SKM-1 treated with dmso at 0.1 percent for 144 hours (cell line): ENCODE results near the gene PCBP3.

Experiments
- DNase-seq: peaks from one replicate; lab custom pipeline; 2025; ENCODE audit not compliant: unreplicated experiment; lab: John Stamatoyannopoulos, UW

Gene PCBP3

DNA sequence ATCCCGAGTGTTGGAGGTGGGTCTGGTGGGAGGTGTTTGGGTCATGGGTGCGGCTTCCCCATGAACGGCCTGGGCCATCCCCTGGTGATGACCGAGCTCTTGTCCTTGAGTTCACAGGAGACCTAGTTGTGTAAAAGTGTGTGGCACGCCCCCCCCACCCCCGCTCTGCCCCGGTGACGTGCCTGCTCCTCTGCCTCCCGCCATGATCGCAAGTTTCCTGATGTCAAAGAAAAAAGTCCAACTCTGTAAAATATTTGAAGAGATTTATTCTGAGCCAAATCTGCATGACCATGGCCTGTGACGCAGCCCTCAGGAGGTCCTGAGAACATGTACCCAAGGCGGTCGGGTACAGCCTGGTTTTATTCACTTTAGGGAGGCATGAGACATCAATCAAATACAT is 212.9 kb downstream of the PCBP3 start:
- DNase-seq, result no peak

- DNase-seq, result no peak
Measured at GRCh38 chr21:45856906-45857305, 213.4 kb downstream of the PCBP3 start.

DNA sequence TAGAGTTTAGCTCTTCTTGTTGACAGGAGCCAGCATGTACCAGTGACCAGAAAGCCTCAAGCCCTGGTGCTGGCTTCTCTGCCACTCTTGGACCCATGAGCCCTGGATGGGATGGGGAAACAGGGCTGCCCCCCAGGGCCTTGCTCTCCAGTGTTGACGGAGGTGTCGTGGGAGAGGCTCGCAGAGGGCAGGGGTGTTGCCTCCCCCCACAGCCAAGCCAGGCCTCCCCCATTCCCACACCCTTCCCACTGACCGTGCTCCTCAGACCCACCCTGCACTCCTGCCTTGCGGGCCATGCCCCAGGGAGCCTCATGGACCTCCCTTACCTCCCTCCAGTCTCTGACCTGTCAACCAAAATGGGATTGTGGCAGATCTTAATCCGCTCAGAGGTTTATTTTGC is 214.2 kb downstream of the PCBP3 start:
- no peak for DNase-seq

GRCh38 chr21:45858180-45858579 is 214.7 kb downstream of the PCBP3 start:
- DNase-seq, result no peak

DNA sequence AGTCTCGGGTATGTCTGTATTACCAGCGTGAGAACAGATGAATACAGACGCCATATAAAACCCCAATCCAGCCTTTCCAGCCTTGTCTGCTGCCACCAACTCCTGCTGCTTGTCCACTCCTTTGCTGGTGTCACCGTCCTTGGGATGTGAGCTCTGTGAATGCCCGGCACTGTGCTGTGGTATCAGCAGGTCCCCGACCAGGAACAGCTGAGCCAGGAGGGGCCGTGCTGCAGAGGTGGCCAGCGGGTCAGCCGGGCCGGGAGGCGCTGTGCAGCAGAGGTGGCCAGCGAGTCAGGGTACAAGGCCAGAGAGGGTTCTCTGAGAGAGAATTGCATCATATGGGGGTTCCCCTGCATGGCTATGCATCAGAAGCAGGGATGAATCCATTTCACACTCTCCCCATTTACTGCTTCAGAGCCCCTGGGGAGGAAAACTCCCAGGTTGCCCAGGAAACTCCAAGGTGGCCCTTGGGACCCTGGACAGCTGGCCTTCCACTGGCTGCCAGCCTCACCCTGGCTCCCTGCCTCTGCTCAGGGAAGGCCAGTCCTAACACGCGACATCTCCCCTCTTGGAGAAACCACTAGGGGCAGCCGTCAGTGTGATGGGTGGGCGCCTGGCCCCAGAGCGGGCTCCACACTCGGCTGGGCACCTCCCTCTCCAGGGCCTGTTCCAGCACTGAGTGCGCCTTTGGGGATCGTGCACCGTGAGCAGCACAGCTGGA is 215.7 kb downstream of the PCBP3 start:
- no peak for DNase-seq

- DNase-seq, result no peak
Measured at GRCh38 chr21:45859762-45860357, 216.3 kb downstream of the PCBP3 start.

- no peak for DNase-seq
Measured at GRCh38 chr21:45860493-45861155, 217.1 kb downstream of the PCBP3 start.

DNA sequence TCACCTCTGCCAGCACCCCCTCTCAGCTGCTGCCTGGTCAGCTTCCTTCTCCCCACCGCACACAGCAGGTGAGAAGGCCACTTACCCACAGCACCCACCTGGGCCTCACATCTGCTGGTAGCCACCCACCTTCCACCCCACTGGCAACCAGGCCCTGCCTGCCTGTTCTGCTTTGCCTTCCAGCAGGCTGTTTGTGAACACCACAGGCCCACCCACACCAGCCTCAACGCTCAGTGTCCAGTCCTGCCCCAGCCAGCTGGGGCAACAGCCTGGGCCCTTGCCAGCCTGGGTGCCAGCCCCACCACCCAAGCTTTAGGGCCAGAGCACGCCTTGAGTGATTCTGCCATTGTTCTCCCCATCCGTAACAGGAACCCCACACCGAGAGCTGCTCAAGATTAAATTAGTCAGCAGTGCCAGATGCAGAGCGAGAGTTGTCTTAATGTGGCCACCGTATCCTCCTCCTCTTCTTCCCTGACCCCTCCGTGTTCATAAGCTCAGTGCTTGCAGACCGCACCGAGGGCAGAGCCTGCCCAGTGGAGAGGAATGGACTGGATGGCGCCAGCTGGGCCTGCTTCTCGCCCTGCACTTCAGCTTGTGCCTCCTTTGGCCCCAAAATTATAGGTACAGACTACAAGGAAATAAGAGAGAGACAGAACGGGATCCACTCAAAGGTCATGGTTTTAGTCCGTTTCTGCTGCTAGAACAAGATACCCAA is 217.8 kb downstream of the PCBP3 start:
- no peak for DNase-seq

DNA sequence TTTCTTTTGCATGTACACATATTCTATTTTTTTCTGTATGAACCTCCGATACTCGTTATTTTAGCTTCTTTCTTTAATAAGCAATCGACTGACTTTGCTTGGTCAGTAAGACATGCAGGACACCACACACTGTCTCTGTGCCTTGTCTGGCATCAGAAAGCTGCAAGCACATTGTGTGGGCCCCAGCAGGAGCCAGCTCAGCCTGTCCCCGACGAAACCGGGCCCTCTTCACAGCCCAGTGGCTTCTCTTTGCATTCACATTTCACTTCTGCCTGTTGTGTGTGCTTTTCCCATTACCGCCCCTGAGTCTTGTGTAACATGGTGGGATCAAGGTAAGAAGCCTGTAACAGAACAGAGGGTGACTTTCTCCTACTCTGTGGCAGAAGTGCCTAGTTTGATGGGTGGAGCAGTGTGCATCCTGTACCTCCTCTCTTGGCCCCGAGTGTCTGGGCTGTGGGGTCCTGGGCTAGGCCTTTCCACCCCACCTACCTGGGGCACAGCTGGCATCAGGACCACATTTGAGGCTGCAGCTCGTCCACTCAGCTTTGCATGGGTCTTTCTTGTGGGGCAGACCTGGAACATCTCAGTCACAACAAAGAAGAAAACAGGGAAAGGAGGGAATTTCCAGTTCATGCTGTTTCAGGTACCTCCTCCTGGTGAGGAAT is 219.2 kb downstream of the PCBP3 start:
- no peak for DNase-seq

GRCh38 chr21:45863267-45863666 is 219.7 kb downstream of the PCBP3 start:
- DNase-seq, result no peak

DNA sequence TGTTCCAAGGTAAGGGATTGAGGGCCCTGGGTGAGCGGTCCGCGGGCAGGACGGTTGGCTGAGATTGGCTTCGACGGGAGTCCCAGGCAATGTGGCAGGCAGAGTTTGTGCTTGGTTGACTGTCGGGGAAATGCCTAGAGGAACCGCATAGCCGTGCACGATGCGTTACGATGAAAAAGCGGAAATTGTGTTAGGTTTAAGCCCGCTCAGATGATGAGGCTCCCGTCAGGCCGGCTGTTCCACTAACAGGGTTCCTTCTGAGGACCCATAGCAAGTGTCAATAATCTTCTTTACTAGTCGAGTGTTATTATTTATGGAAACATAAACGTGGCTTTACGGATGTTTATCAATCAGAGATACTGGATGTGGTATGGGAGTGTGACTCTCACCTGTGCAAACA is 220.2 kb downstream of the PCBP3 start:
- DNase-seq, result no peak

DNA sequence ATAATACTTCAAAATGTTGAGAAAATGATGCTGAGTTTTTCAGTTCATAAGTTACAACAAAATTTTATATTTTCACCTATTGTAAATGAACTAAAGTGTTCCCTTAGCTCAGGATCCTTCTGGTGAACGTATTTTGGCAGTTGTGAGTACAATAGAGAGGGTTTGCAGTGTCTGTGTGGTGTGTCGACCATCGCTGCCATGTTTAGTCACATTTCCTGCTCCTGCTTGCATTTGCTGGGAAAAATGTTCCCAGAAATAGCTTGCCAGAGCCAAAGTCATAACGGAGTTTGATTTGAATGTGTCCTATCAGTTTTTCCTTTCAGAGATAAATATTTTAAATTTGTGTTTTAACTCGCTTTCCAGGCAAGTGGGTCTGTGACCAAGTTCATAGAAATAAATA is 220.9 kb downstream of the PCBP3 start:
- no peak for DNase-seq

GRCh38 chr21:45865106-45865835 is 221.7 kb downstream of the PCBP3 start:
- no peak for DNase-seq

DNA sequence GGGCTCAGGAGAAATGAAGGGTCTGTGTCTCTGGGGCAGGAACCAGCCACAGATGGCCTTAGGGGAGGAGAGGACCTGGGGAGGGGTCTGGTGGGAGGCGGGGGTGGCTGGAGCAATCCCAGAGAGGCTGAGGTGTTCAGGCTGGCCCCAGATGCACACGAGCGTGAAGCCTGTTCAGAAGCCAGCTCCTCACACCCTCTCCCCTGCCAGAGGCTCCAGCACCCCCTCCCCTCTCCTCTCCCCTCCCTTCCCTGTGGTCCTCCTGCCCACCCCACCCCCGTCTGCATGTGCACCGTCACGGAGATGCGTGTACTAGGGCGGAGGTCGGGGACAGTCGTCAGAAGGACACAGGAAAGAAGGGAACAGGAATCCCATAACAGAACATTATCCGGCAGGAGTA is 223.0 kb downstream of the PCBP3 start:
- no peak for DNase-seq

- DNase-seq, result no peak
Measured at GRCh38 chr21:45867041-45867666, 223.6 kb downstream of the PCBP3 start.

DNA sequence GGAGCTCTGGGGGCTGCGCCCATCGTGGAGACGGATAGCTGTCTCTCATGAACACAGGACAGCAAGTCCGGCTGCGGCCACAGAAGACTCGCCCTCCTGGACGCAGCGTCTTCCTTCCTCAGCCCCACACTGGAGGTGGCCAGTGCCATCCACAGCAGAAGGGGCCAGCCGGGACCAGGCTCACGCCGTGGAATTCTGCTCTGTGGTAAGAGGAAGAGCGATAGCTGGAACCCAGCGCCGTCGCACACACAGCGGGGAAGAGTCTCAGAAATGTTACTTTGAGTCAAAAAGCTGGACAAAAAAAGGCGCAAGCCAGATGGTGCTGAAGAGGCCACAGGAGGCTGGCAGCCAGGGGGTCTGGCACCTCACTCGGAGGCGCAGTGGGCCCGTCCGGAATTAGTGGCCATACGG is 224.2 kb downstream of the PCBP3 start:
- DNase-seq, result no peak

DNA sequence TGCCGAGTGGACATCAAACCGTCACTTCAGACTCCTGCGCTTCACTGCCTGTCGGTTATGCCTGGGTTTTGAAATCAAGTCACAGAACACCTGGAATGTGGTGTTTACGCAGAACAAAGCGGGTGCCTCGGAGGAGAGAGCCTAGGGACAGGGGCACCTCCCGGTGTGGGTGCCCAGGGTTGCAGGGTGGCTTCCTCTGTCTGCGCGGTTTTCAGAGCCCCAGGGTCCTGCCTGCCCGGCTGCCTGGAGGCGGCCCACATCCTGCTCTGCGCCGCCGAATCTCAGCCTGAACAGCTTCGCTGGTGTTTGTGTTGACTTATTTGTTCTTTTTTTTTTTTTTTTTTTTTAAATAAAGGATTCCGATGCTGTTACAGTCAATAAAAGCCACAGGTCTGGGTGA is 224.6 kb downstream of the PCBP3 start:
- DNase-seq, result no peak

DNA sequence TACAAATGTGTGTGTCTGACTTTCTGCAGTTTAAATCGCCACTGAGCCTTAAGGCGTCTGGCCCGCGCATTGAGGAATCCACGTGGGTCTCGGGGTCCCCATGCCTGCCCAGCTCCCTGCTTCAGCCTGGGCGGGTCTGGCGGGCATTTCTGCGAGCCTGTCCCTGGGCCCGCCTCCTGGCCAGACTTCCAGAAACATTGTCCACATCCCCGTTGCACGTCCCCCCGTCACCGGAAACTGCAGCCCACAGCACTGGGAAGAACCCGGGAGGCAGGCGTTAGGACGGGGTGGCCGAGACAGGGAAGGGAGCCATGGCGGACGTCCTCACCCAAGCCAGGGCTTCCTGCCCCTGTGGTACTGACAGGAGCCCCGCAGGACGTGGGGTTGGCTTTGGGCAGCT is 225.0 kb downstream of the PCBP3 start:
- no peak for DNase-seq

DNA sequence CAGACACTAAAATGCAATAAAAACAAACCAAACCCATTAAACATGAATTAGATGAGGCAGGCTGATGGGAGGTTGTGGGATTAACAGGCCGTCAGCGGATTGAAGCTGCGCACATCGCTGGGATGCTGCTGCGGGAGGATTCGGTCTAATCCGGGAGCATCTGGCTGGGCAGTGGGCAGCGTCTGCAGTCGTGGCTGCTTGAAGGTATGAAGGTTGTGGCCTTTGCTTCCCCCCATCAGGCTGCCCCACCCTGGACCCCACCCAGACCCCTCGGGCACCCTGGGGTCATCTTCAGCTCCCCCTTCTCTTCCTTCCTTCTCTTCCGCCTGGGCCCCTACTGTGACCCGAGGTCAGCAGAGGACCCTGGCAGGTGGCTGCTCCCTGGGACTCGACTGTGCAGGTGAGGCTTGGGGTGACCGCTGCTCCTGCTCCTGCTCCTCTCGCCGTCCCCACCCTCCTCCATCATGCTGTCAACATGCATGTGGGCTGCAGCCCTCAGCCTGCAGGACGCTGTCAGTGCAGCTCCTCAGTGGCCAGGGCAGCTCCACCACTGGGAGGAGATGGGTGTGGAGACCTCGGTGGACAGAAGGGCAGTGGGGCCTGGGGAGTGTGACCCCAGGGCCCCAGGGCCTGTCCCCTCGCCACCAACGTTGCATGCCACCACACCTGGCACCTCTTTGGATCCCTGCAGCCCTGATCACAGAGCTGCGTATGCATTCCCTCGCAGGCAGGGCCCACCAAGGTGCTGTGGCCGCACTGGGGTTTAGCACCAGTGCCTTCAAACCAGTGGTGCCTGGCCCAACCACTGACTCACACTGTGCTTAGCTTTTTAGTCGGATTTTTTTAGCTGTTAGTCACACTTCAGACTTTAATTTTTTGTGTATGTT is 225.8 kb downstream of the PCBP3 start:
- DNase-seq, result no peak
